HepG2 (cell line): Measurements from ENCODE around the gene DCDC1. TPM values are rescaled to one million over a fixed set of nuclear protein-coding genes. Genes with fewer than 3 reads are reported as not detected.

Experiments
- ATAC-seq: fragments of 200-7000 bp; cut with Tn5 transposase; 3 replicates; pipeline ENCODE4 v1.9.1; 2020; ENCODE audit warnings: mild to moderate bottlenecking, moderate library complexity
- BruUV-seq: library from RNA; stranded (reverse); fragments of 400-500 nt; replicated peaks from 2 replicates; lab custom pipeline; 2021; lab: Mats Ljungman, UMichigan
- CTCF ChIA-PET: fragments of 300-600 bp; formaldehyde crosslinking; extraction: SDS; loops from one replicate; lab custom pipeline; 2021; ENCODE audit warnings: low total read pairs, inconsistent platforms, low intra/inter-chr PET ratio; lab: Yijun Ruan, JAX
- POLR2A ChIA-PET: fragments of 350-600 bp; sonication (Branson Sonifier 250); formaldehyde crosslinking; loops from one replicate; lab custom pipeline; 2020; ENCODE audit warnings: antibody characterized with exemption, inconsistent platforms; lab: Yijun Ruan, JAX
- DNase-seq: peaks from one replicate; pipeline ENCODE4 v3.0.0-alpha.2; 2015; ENCODE audit warnings: low spot score
- FAIRE-seq: peaks from 3 replicates; lab custom pipeline; 2011; peaks lifted over from hg19 to GRCh38; lab: Jason Lieb, UNC
- H2AFZ ChIP-seq: one replicate; pipeline ENCODE4 v1.6.1; 2011; ENCODE audit warnings: low read length, inconsistent platforms
- H3K27ac ChIP-seq: fragments of 300-600 bp; 3 replicates; pipeline ENCODE4 v1.8.0; 2011; ENCODE audit warnings: mixed run types, mild to moderate bottlenecking, mixed read lengths, low read length, inconsistent platforms; ENCODE audit not compliant: insufficient read depth; ENCODE audit errors: extremely low read length
- H3K27me3 ChIP-seq, 2 experiments: fragments of 200-600 bp in 1 of 2; 2 replicates in 1 of 2; 3 replicates in 1 of 2; pipeline versions ENCODE4 v1.6.0 to v1.8.0; 2011; ENCODE audit warnings: low read length in 2 of 2, mild to moderate bottlenecking in 2 of 2, moderate library complexity in 2 of 2, inconsistent platforms in 1 of 2; ENCODE audit not compliant: insufficient read depth in 2 of 2, control insufficient read depth in 1 of 2
- H3K36me3 ChIP-seq, 2 experiments: fragments of 200-600 bp in 1 of 2; replicated peaks in 1 of 2; 2 replicates in 1 of 2; 3 replicates in 1 of 2; pipeline versions ENCODE4 v1.5.1 to v1.8.0; 2011; ENCODE audit warnings: low read length in 2 of 2, inconsistent platforms in 1 of 2; ENCODE audit not compliant: insufficient read depth in 2 of 2, control insufficient read depth in 1 of 2
- H3K4me1 ChIP-seq: 2 replicates; pipeline ENCODE4 v1.5.1; 2012; ENCODE audit warnings: low read length, inconsistent platforms; ENCODE audit not compliant: insufficient read depth
- H3K4me2 ChIP-seq: 2 replicates; pipeline ENCODE4 v1.6.0; 2011; ENCODE audit warnings: low read depth, low read length, inconsistent platforms
- H3K4me3 ChIP-seq, 3 experiments: fragments of 200-600 bp in 1 of 3; sonication (generic), shearing (Covaris generic) in 1 of 3; replicated peaks in 1 of 3; 2 replicates each; pipeline ENCODE4 v1.5.1; 2011 to 2016; ENCODE audit warnings: low read length in 3 of 3, inconsistent platforms in 2 of 3, low read depth in 2 of 3, mild to moderate bottlenecking in 2 of 3, control low read depth in 1 of 3, mixed read lengths in 1 of 3; ENCODE audit not compliant: insufficient read depth in 1 of 3
- H3K79me2 ChIP-seq: one replicate; pipeline ENCODE4 v1.6.1; 2011; ENCODE audit warnings: low read length, inconsistent platforms; ENCODE audit not compliant: insufficient read depth
- H3K9ac ChIP-seq: 2 replicates; pipeline ENCODE4 v1.6.0; 2011; ENCODE audit warnings: mild to moderate bottlenecking, low read depth, low read length, inconsistent platforms; ENCODE audit not compliant: insufficient read depth
- H3K9me3 ChIP-seq: 2 replicates; pipeline ENCODE4 v1.5.1; 2012; ENCODE audit warnings: mild to moderate bottlenecking, low read length
- H4K20me1 ChIP-seq: 2 replicates; pipeline ENCODE4 v1.6.0; 2011; ENCODE audit warnings: inconsistent platforms, mild to moderate bottlenecking, low read length, moderate library complexity; ENCODE audit not compliant: insufficient read depth
- GFI1 ChIP-seq: sonication (generic); formaldehyde crosslinking; IDR thresholded peaks from 2 replicates; pipeline ENCODE4 v1.5.0; 2020; ENCODE audit warnings: missing genetic modification reagents, mild to moderate bottlenecking, borderline replicate concordance
- TEAD3 ChIP-seq: optimal IDR thresholded peaks from 2 replicates; pipeline ENCODE3; 2016; ENCODE audit warnings: borderline replicate concordance
- ZNF143 ChIP-seq: sonication (generic); formaldehyde crosslinking; IDR thresholded peaks from 2 replicates; pipeline ENCODE4 v1.4.0; 2020; ENCODE audit warnings: missing genetic modification reagents
- ZNF547 ChIP-seq: sonication (generic); formaldehyde crosslinking; IDR thresholded peaks from 2 replicates; pipeline ENCODE4 v1.5.1; 2020; ENCODE audit warnings: mild to moderate bottlenecking, missing genetic modification reagents
- ZSCAN9 ChIP-seq: IDR thresholded peaks from 2 replicates; pipeline ENCODE4 v1.6.1; 2016; ENCODE audit warnings: borderline replicate concordance
- WGBS: methylation state at CpG from one replicate; pipeline ENCODE4 v1.1.6; 2017; ENCODE audit warnings: low lambda C conversion rate; 5-methylcytosine and 5-hydroxymethylcytosine counted together
- in situ Hi-C: cut with HindIII; loops from 2 replicates; pipeline ENCODE4 v1.10.0; 2017; ENCODE audit warnings: low pct_unique_long_range_greater_than_20kb; ENCODE audit not compliant: extremely low pct_ligation_motif_present
- intact Hi-C: fragments of 100-400 bp; cut with micrococcal nuclease; formaldehyde crosslinking; loops from one replicate; pipeline ENCODE4 v1.10.0; 2022; ENCODE audit not compliant: unreplicated experiment
- polyA plus RNA-seq, 8 experiments: library from polyadenylated mRNA; depleted of rRNA in 3 of 8; stranded (reverse) in 7 of 8; unstranded in 1 of 8; fragments of >200 nt; fragmentation: Illumina TruSeq in 4 of 8; extraction: Trizol in 4 of 8; gene quantifications; 2 replicates each; pipeline versions ENCODE4 v1.2.1 to v1.2.3, GENCODE V29; 2011 to 2016; ENCODE audit warnings: low read depth in 4 of 8, missing spikeins in 1 of 8, mixed read lengths in 1 of 8; ENCODE audit not compliant: insufficient read depth in 1 of 8
- total RNA-seq, 5 experiments: library from RNA; depleted of rRNA; stranded (reverse); fragments of >200 nt; fragmentation: Illumina TruSeq; extraction: Trizol; gene quantifications; 2 replicates each; pipeline ENCODE4 v1.2.3, GENCODE V29; 2016; ENCODE audit warnings: low read depth in 1 of 5
- TF ChIP-seq, protein P1 (sequence below): fragments of 450-650 bp; IDR thresholded peaks from 2 replicates; pipeline ENCODE4 v1.6.1; 2017; ENCODE audit warnings: mild to moderate bottlenecking

The DCDC1 gene
- total and polyA plus RNA-seq, 2 of the 13 experiments (the other 11 are each of a cell fraction or from before 2014, with no cell fraction given) = 0.12 to 0.27 TPM

- 0% methylated on average over 1 of the region's 1 CpG for WGBS
- ATAC-seq (peak; percentile 61), DNase-seq (peak; percentile 40), FAIRE-seq (no peak)
- H3K4me1 ChIP-seq = peaks cover 17% of the 10 kb centered on the region
- no peaks in the 10 kb centered on the region for H3K79me2 ChIP-seq
- ChIA-PET CTCF (no interaction called here), POLR2A (no interaction called here)
- H3K27me3 ChIP-seq = no peaks in the 10 kb centered on the region
- H3K36me3 ChIP-seq = no peaks in the 10 kb centered on the region
- BruUV-seq = no TSS peak
- intact Hi-C loops (no loop called here), in situ Hi-C loops (no loop called here)
- 0 out of 2 replicates have a peak overlapping the region, but pooled peaks have one; percentile 13 for H3K4me2 ChIP-seq
- no peak overlapping the region for H3K27ac ChIP-seq
- no peaks in the 10 kb centered on the region for H4K20me1 ChIP-seq
- no peak overlapping the region for H2AFZ ChIP-seq
- no peaks in the 10 kb centered on the region for H3K9me3 ChIP-seq
- no peak overlapping the region for H3K9ac ChIP-seq
- TF ChIP-seq ZNF547 (no peak), ZNF143 (CRISPR knock-in tag) (no peak), GFI1 (CRISPR knock-in tag) (no peak), ZSCAN9 (CRISPR knock-in tag) (no peak), TEAD3 (CRISPR knock-in tag) (peak; percentile 12)
- TF ChIP-seq, protein P1, sequence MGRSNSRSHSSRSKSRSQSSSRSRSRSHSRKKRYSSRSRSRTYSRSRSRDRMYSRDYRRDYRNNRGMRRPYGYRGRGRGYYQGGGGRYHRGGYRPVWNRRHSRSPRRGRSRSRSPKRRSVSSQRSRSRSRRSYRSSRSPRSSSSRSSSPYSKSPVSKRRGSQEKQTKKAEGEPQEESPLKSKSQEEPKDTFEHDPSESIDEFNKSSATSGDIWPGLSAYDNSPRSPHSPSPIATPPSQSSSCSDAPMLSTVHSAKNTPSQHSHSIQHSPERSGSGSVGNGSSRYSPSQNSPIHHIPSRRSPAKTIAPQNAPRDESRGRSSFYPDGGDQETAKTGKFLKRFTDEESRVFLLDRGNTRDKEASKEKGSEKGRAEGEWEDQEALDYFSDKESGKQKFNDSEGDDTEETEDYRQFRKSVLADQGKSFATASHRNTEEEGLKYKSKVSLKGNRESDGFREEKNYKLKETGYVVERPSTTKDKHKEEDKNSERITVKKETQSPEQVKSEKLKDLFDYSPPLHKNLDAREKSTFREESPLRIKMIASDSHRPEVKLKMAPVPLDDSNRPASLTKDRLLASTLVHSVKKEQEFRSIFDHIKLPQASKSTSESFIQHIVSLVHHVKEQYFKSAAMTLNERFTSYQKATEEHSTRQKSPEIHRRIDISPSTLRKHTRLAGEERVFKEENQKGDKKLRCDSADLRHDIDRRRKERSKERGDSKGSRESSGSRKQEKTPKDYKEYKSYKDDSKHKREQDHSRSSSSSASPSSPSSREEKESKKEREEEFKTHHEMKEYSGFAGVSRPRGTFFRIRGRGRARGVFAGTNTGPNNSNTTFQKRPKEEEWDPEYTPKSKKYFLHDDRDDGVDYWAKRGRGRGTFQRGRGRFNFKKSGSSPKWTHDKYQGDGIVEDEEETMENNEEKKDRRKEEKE = no peak
- H3K4me3 ChIP-seq = no peak overlapping the region
Measured at GRCh38 chr11:31069447-31070205, 299.9 kb downstream of the DCDC1 start.
